ENCODE results near the gene NGB. TPM values are rescaled to one million over a fixed set of nuclear protein-coding genes. Genes with fewer than 3 reads are reported as not detected.

NGB gene
- total and polyA plus RNA-seq, 2 donors (not counting 1 experiment from before 2014, with no cell fraction given): not detected

GRCh38 chr14:77299771-77300170 lies 28.8 kb upstream of the NGB start:
- no peak overlapping the region for H3K4me3 ChIP-seq (replicated peaks in 1 of 4; ENCODE audit: control extremely low read depth in 1 of 4, insufficient read depth in 1 of 4, low read depth in 3 of 4, low read length in 4 of 4)
- peaks cover 15% of the 10 kb centered on the region for H3K4me1 ChIP-seq (ENCODE audit: control insufficient read depth, extremely low read depth, insufficient read depth, low read length)
- no peak overlapping the region for H3K9ac ChIP-seq (ENCODE audit: insufficient read depth, low read length)
- H3K27me3 ChIP-seq (ENCODE audit: control insufficient read depth, insufficient read depth, low read length): no peaks in the 10 kb centered on the region
- H3K9me3 ChIP-seq (ENCODE audit: control insufficient read depth, insufficient read depth, low read depth, low read length): no peaks in the 10 kb centered on the region
- no peak overlapping the region for H3K4me2 ChIP-seq (ENCODE audit: extremely low read depth, insufficient read depth, low read length)
- H3K27ac ChIP-seq (ENCODE audit: insufficient read depth, low read length): no peak overlapping the region
- no peak for DNase-seq (ENCODE audit: low read depth in 2 of 2)
- TF ChIP-seq CTCF (conservative IDR thresholded peaks at IDR 0.05 in 1 of 2, IDR thresholded peaks at IDR 0.05 in 1 of 2; ENCODE audit: low read depth in 1 of 2, low read length in 2 of 2): no peak
- no peak for TF ChIP-seq EZH2 (IDR thresholded peaks at IDR 0.05; ENCODE audit: low read length, missing control alignments)
- H2AFZ ChIP-seq (ENCODE audit: low read length): no peak overlapping the region
- H3K36me3 ChIP-seq (ENCODE audit: control insufficient read depth, insufficient read depth, low read length): no peaks in the 10 kb centered on the region
- H4K20me1 ChIP-seq (ENCODE audit: control insufficient read depth, extremely low read depth, insufficient read depth, low read length): no peaks in the 10 kb centered on the region
- no peaks in the 10 kb centered on the region for H3K79me2 ChIP-seq (ENCODE audit: control insufficient read depth, insufficient read depth, low read length)

GRCh38 chr14:77296906-77297305 lies 25.9 kb upstream of the NGB start:
- H3K4me3 ChIP-seq (replicated peaks in 1 of 4; ENCODE audit: control extremely low read depth in 1 of 4, insufficient read depth in 1 of 4, low read depth in 3 of 4, low read length in 4 of 4): no peak overlapping the region
- no peaks in the 10 kb centered on the region for H3K27me3 ChIP-seq (ENCODE audit: control insufficient read depth, insufficient read depth, low read length)
- no peaks in the 10 kb centered on the region for H3K9me3 ChIP-seq (ENCODE audit: control insufficient read depth, insufficient read depth, low read depth, low read length)
- H4K20me1 ChIP-seq (ENCODE audit: control insufficient read depth, extremely low read depth, insufficient read depth, low read length): no peaks in the 10 kb centered on the region
- no peaks in the 10 kb centered on the region for H3K36me3 ChIP-seq (ENCODE audit: control insufficient read depth, insufficient read depth, low read length)
- no peak overlapping the region for H2AFZ ChIP-seq (ENCODE audit: low read length)
- no peaks in the 10 kb centered on the region for H3K79me2 ChIP-seq (ENCODE audit: control insufficient read depth, insufficient read depth, low read length)
- no peak overlapping the region for H3K27ac ChIP-seq (ENCODE audit: insufficient read depth, low read length)
- DNase-seq (ENCODE audit: low read depth in 2 of 2): no peak
- H3K4me2 ChIP-seq (ENCODE audit: extremely low read depth, insufficient read depth, low read length): no peak overlapping the region
- TF ChIP-seq CTCF (conservative IDR thresholded peaks at IDR 0.05 in 1 of 2, IDR thresholded peaks at IDR 0.05 in 1 of 2; ENCODE audit: low read depth in 1 of 2, low read length in 2 of 2) (no peak), EZH2 (IDR thresholded peaks at IDR 0.05; ENCODE audit: low read length, missing control alignments) (no peak)
- H3K4me1 ChIP-seq (ENCODE audit: control insufficient read depth, extremely low read depth, insufficient read depth, low read length): no peaks in the 10 kb centered on the region
- no peak overlapping the region for H3K9ac ChIP-seq (ENCODE audit: insufficient read depth, low read length)

GRCh38 chr14:77296155-77296554 lies 25.1 kb upstream of the NGB start:
- H3K4me1 ChIP-seq (ENCODE audit: control insufficient read depth, extremely low read depth, insufficient read depth, low read length): no peaks in the 10 kb centered on the region
- H3K9me3 ChIP-seq (ENCODE audit: control insufficient read depth, insufficient read depth, low read depth, low read length): no peaks in the 10 kb centered on the region
- H3K4me2 ChIP-seq (ENCODE audit: extremely low read depth, insufficient read depth, low read length): no peak overlapping the region
- DNase-seq (ENCODE audit: low read depth in 2 of 2): no peak
- H3K79me2 ChIP-seq (ENCODE audit: control insufficient read depth, insufficient read depth, low read length): no peaks in the 10 kb centered on the region
- H3K9ac ChIP-seq (ENCODE audit: insufficient read depth, low read length): no peak overlapping the region
- TF ChIP-seq EZH2 (IDR thresholded peaks at IDR 0.05; ENCODE audit: low read length, missing control alignments): no peak
- TF ChIP-seq CTCF (conservative IDR thresholded peaks at IDR 0.05 in 1 of 2, IDR thresholded peaks at IDR 0.05 in 1 of 2; ENCODE audit: low read depth in 1 of 2, low read length in 2 of 2): no peak
- H3K27ac ChIP-seq (ENCODE audit: insufficient read depth, low read length): no peak overlapping the region
- H3K4me3 ChIP-seq (replicated peaks in 1 of 4; ENCODE audit: control extremely low read depth in 1 of 4, insufficient read depth in 1 of 4, low read depth in 3 of 4, low read length in 4 of 4): no peak overlapping the region
- no peaks in the 10 kb centered on the region for H3K36me3 ChIP-seq (ENCODE audit: control insufficient read depth, insufficient read depth, low read length)
- no peaks in the 10 kb centered on the region for H3K27me3 ChIP-seq (ENCODE audit: control insufficient read depth, insufficient read depth, low read length)
- no peak overlapping the region for H2AFZ ChIP-seq (ENCODE audit: low read length)
- no peaks in the 10 kb centered on the region for H4K20me1 ChIP-seq (ENCODE audit: control insufficient read depth, extremely low read depth, insufficient read depth, low read length)

Data from fibroblast of lung (primary cell).